ENCODE results near the gene CKAP5. TPM values are rescaled to one million over a fixed set of nuclear protein-coding genes. Genes with fewer than 3 reads are reported as not detected.

The CKAP5 gene
- total RNA-seq, 4 donors from 2014 or later, result 18.2 to 36.9 (median 29.7) TPM

DNA sequence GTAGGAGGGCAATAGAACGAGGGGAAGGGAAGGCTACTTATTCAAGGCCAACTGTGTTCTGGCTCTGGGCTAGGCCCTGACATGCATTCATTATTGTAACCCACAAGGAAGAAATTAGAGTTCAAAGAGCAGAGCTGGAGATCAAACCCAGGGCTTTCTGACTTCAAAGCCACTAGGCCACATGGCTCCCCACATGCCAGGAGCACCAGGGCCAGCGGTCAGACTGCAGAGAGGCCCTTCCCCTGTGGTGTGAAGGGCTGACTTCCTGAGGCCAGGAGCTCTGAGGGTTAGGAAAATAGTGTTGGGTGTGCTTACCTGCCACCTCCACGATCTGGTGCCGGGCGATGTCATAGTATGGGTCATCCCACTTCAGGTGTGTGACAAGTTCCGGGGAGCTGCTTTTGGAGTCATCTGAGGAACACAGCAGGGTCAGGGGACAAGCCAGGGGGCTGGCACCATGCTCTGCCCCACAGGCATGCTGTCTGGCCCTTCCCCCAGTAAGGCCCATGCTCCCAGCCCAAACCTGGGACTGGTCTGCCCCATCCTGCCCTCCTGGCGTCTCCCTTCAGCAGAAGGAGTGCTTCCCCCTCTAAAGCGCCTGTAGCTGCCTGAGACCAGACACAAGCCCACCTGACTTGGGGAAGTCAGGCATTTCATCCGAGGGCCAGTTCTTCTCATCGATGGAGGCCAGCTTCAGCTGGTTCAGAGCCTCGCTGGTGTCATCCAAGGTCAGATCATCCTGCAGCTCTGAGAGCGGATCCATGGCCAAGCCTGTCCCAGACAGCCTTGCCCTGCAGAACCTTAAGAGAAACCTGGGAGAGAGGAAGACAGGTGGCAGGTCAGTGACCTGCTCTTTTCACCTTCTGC, 150.5 kb downstream of the CKAP5 start:
- H3K9me3 ChIP-seq, result no peaks in the 10 kb centered on the region
- peaks cover 34 to 70% (median 49%) of the 10 kb centered on the region in 3 donors for H3K4me1 ChIP-seq
- DNase-seq, result no peak
- WGBS, 2 donors, result 88 to 89% methylated on average over 6 to 8 of the region's 12 CpGs
- no peaks in the 10 kb centered on the region for H3K27me3 ChIP-seq
- TF ChIP-seq POLR2A (IDR thresholded peaks at IDR 0.05), result no peak
- TF ChIP-seq, protein P1, sequence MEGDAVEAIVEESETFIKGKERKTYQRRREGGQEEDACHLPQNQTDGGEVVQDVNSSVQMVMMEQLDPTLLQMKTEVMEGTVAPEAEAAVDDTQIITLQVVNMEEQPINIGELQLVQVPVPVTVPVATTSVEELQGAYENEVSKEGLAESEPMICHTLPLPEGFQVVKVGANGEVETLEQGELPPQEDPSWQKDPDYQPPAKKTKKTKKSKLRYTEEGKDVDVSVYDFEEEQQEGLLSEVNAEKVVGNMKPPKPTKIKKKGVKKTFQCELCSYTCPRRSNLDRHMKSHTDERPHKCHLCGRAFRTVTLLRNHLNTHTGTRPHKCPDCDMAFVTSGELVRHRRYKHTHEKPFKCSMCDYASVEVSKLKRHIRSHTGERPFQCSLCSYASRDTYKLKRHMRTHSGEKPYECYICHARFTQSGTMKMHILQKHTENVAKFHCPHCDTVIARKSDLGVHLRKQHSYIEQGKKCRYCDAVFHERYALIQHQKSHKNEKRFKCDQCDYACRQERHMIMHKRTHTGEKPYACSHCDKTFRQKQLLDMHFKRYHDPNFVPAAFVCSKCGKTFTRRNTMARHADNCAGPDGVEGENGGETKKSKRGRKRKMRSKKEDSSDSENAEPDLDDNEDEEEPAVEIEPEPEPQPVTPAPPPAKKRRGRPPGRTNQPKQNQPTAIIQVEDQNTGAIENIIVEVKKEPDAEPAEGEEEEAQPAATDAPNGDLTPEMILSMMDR (IDR thresholded peaks at IDR 0.05), result no peak
- intact Hi-C loops (cut with DNase I), result no loop called here
- H3K27ac ChIP-seq, result peak overlapping the region; percentile 7 to 91 (median 83)
- H3K4me3 ChIP-seq, result no peak overlapping the region
- H3K36me3 ChIP-seq, result peaks cover 16 to 68% (median 21%) of the 10 kb centered on the region in 3 donors

DNA sequence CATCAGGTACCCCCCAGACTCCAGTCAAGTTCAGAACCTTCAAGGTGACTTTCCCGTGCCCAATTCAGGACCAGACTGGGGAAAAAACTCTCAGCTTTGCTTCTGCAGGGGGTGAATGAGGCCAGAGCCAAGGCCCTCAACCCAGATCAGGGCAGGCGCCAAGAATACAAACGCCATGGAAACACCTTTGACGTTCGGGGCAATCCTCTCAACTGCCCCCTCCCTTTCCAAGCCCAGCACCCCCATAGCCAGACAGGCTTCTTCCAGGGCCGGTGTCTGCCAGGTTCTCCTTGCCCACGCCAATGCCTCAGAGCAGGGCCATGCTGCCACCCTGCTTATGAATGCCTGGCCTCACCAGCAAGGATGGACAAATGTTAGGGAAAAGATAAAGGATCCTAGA, 151.5 kb downstream of the CKAP5 start:
- H3K9me3 ChIP-seq, result no peaks in the 10 kb centered on the region
- no peaks in the 10 kb centered on the region for H3K27me3 ChIP-seq
- no peak overlapping the region for H3K4me3 ChIP-seq
- peak overlapping the region; percentile 63 to 91 (median 83) for H3K27ac ChIP-seq
- peaks cover 34 to 67% (median 47%) of the 10 kb centered on the region in 3 donors for H3K4me1 ChIP-seq
- intact Hi-C loops (cut with DNase I), result no loop called here
- no peak for DNase-seq
- H3K36me3 ChIP-seq, result peaks cover 16 to 77% (median 21%) of the 10 kb centered on the region in 3 donors
- 60 to 100% methylated on average over 1 of the region's 7 CpGs for WGBS, 2 donors
- TF ChIP-seq, protein P1 (IDR thresholded peaks at IDR 0.05), result no peak
- TF ChIP-seq POLR2A (IDR thresholded peaks at IDR 0.05), result no peak

DNA sequence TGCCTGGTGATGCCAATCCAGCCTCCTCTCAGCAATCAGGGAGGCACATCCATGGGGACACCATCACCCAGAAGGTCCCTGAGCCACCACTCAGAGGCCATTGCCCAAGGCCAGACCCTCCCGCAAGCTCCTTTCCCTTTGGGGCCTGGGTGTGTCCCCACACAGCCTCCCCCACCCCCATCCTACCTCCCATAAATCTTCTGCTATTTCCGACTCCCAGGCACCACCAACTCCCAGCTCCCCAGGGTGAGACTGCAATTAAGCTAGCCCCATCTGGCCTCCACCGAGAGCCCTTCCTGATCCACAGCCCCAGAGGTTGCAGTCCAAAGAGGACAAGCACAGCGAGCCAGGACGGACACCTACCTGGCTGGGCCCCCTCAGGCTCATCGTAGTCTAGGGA, 152.0 kb downstream of the CKAP5 start:
- intact Hi-C loops (cut with DNase I), result no loop called here
- DNase-seq, result no peak
- Histone ChIP-seq H3K9me3 (no peaks in the 10 kb centered on the region), H3K27ac (peak overlapping the region; percentile 63 to 91 (median 83)), H3K36me3 (peaks cover 16 to 83% (median 21%) of the 10 kb centered on the region in 3 donors), H3K4me1 (peaks cover 29 to 62% (median 41%) of the 10 kb centered on the region in 3 donors), H3K4me3 (no peak overlapping the region), H3K27me3 (no peaks in the 10 kb centered on the region)
- no peak for TF ChIP-seq POLR2A (IDR thresholded peaks at IDR 0.05)
- TF ChIP-seq, protein P1 (IDR thresholded peaks at IDR 0.05), result no peak
- WGBS, 2 donors, result 67 to 74% methylated on average over 1 to 3 of the region's 6 CpGs

DNA sequence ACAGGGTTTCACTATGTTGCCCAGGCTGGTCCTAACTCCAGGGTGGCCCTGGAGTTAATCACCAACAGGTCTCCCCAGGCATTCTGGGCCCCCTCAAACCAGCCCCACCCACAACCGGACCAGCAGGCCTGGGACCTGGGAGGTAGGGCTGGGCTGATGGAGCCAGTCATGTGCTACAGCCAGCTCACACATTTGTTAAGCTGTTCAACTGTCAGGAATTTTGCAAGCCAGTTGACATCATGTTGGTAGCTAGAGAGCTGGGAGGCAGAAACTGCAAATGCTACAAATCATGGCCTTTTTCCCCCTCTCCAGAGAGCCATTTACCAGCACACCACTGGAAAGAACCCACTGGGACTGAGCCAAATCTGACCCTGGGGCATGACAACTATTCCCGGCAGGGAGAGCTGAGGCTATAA, 152.5 kb downstream of the CKAP5 start:
- Histone ChIP-seq H3K27ac (peak overlapping the region; percentile 63 to 91 (median 83)), H3K4me1 (peaks cover 26 to 62% (median 38%) of the 10 kb centered on the region in 3 donors), H3K4me3 (no peak overlapping the region), H3K27me3 (no peaks in the 10 kb centered on the region), H3K36me3 (peaks cover 16 to 87% (median 21%) of the 10 kb centered on the region in 3 donors), H3K9me3 (no peaks in the 10 kb centered on the region)
- intact Hi-C loops (cut with DNase I), result no loop called here
- 40 to 48% methylated on average over 1 to 2 of the region's 2 CpGs for WGBS, 2 donors
- TF ChIP-seq POLR2A (IDR thresholded peaks at IDR 0.05), result no peak
- TF ChIP-seq, protein P1 (IDR thresholded peaks at IDR 0.05), result no peak
- no peak for DNase-seq

Small RNAs within 50 kb of the gene (small RNA-seq; reads per million reads assigned to genes)
- gene MIR5582, result 0 reads per million in 4 donors
- 0 reads per million in 4 donors for gene RF00573
- gene SNORD67, result 53.1 to 101 (median 68.2) reads per million in 4 donors

Other genes with a start within 250 kb of the CKAP5 start
- 1 to 10 TPM; 1.3 to 4.2 (median 2.2) TPM for gene HARBI1, start 229.1 kb downstream of the CKAP5 start, total RNA-seq
- 10 to 100 TPM; 40.9 to 79.4 (median 66.4) TPM for gene ATG13, start 228.7 kb downstream of the CKAP5 start, total RNA-seq
- 10 to 100 TPM; 39.2 to 53.6 (median 45.8) TPM for gene ARHGAP1, start 145.7 kb downstream of the CKAP5 start, total RNA-seq
- gene ZNF408, start 145.2 kb downstream of the CKAP5 start, total RNA-seq, result 10 to 100 TPM in 3 of 4 donors, 1 to 10 TPM in 1; 5.2 to 15.1 (median 13.5) TPM
- gene F2, start 127.1 kb downstream of the CKAP5 start, total RNA-seq, result under 1 TPM in 1 of 4 donors, not detected in 3; 0.19 TPM
- 1 to 10 TPM; 2.5 to 9.5 (median 5.9) TPM for gene LRP4, start 72.3 kb upstream of the CKAP5 start, total RNA-seq
- gene CSTPP1, start 90.5 kb upstream of the CKAP5 start, total RNA-seq, result 10 to 100 TPM in 3 of 4 donors, 1 to 10 TPM in 1; 9.4 to 19.6 (median 16.4) TPM